H1 (cell line): Measurements from ENCODE around the gene GALNT13. TPM values are rescaled to one million over a fixed set of nuclear protein-coding genes. Genes with fewer than 3 reads are reported as not detected.

Experiments used
- CTCF ChIA-PET: fragments of 300-600 bp; sonication (Branson Sonifier 250); formaldehyde crosslinking; loops from one replicate; lab custom pipeline; 2021; ENCODE audit not compliant: partially characterized antibody; lab: Charles Lee
- POLR2A ChIA-PET: fragments of 300-600 bp; sonication (Branson Sonifier 250); formaldehyde crosslinking; loops from one replicate; lab custom pipeline; 2021; ENCODE audit warnings: inconsistent platforms; ENCODE audit not compliant: partially characterized antibody; lab: Charles Lee
- DNase-seq, 2 experiments: peaks; one replicate each; pipeline versions ENCODE4 v3.0.0 to v3.0.0-alpha.2; 2010 to 2022; ENCODE audit warnings: low spot score in 2 of 2, low read depth in 1 of 2, mixed read lengths in 1 of 2
- FAIRE-seq: peaks from 2 replicates; lab custom pipeline; 2011; peaks lifted over from hg19 to GRCh38; lab: Jason Lieb, UNC
- H2AFZ ChIP-seq: 2 replicates; pipeline ENCODE4 v1.8.1; 2012; ENCODE audit warnings: low read length, inconsistent platforms
- H2AK5ac ChIP-seq: 2 replicates; pipeline ENCODE4 v1.6.1; 2013; ENCODE audit warnings: low read depth, low read length
- H2BK120ac ChIP-seq: replicated peaks from 2 replicates; pipeline ENCODE3; 2013; ENCODE audit warnings: low read depth, low read length, inconsistent platforms
- H2BK12ac ChIP-seq: 2 replicates; pipeline ENCODE4 v1.6.1; 2013; ENCODE audit warnings: low read depth, low read length
- H2BK15ac ChIP-seq: 2 replicates; pipeline ENCODE4 v1.6.1; 2013; ENCODE audit warnings: low read length
- H2BK20ac ChIP-seq: 2 replicates; pipeline ENCODE4 v1.6.1; 2013; ENCODE audit warnings: low read length
- H2BK5ac ChIP-seq: 2 replicates; pipeline ENCODE4 v1.6.1; 2013; ENCODE audit warnings: low read depth, low read length
- H3K14ac ChIP-seq: 2 replicates; pipeline ENCODE4 v1.6.1; 2013; ENCODE audit warnings: inconsistent platforms; ENCODE audit not compliant: insufficient read length
- H3K18ac ChIP-seq: 2 replicates; pipeline ENCODE4 v1.6.1; 2013; ENCODE audit warnings: low read length; ENCODE audit errors: extremely low read depth
- H3K23ac ChIP-seq: 2 replicates; pipeline ENCODE4 v1.6.1; 2013; ENCODE audit warnings: inconsistent platforms; ENCODE audit not compliant: insufficient read length
- H3K23me2 ChIP-seq: 2 replicates; pipeline ENCODE4 v1.6.1; 2013; ENCODE audit warnings: low read depth, low read length
- H3K27ac ChIP-seq: 2 replicates; pipeline ENCODE4 v1.6.1; 2011; ENCODE audit warnings: low read depth, low read length, inconsistent platforms
- H3K27me3 ChIP-seq, 4 experiments: replicated peaks in 1 of 4; 1 replicate in 1 of 4; 2 replicates in 3 of 4; pipeline versions ENCODE4 v1.6.1 to v1.8.1; 2011 to 2013; ENCODE audit warnings: low read length in 3 of 4, mild to moderate bottlenecking in 3 of 4, inconsistent platforms in 2 of 4, mixed read lengths in 2 of 4, moderate library complexity in 1 of 4; ENCODE audit not compliant: control insufficient read depth in 3 of 4, insufficient read depth in 3 of 4; ENCODE audit errors: extremely low read depth in 1 of 4
- H3K36me3 ChIP-seq, 4 experiments: 2 replicates each; pipeline versions ENCODE4 v1.6.1 to v1.8.1; 2011 to 2013; ENCODE audit warnings: mild to moderate bottlenecking in 4 of 4, low read length in 3 of 4, moderate library complexity in 2 of 4, control low read depth in 1 of 4, inconsistent platforms in 1 of 4; ENCODE audit not compliant: insufficient read depth in 4 of 4, control insufficient read depth in 2 of 4
- H3K4ac ChIP-seq: replicated peaks from 2 replicates; pipeline ENCODE3; 2013; ENCODE audit warnings: low read length, low read depth, mixed read lengths, inconsistent platforms; ENCODE audit not compliant: insufficient read length
- H3K4me1 ChIP-seq, 4 experiments: replicated peaks in 1 of 4; 1 replicate in 1 of 4; 2 replicates in 3 of 4; pipeline versions ENCODE4 v1.6.1 to v1.8.1; 2011 to 2013; ENCODE audit warnings: low read length in 3 of 4, inconsistent platforms in 2 of 4, mixed read lengths in 1 of 4; ENCODE audit not compliant: insufficient read depth in 4 of 4, control insufficient read depth in 3 of 4
- H3K4me2 ChIP-seq, 2 experiments: 2 replicates each; pipeline versions ENCODE4 v1.6.1 to v1.8.1; 2011 to 2013; ENCODE audit warnings: low read depth in 2 of 2, low read length in 2 of 2, control low read depth in 1 of 2, inconsistent platforms in 1 of 2, mild to moderate bottlenecking in 1 of 2; ENCODE audit not compliant: insufficient read depth in 1 of 2
- H3K4me3 ChIP-seq, 4 experiments: fragments of 200-600, 300-600 bp in 1 of 4; sonication (generic), shearing (Covaris generic), sonication (Bioruptor Twin) in 1 of 4; 2 replicates each; pipeline versions ENCODE4 v1.5.1 to v1.8.1; 2011 to 2016; ENCODE audit warnings: low read length in 4 of 4, low read depth in 3 of 4, control low read depth in 2 of 4, inconsistent platforms in 2 of 4, mild to moderate bottlenecking in 2 of 4, mixed read lengths in 1 of 4, moderate library complexity in 1 of 4; ENCODE audit not compliant: insufficient read depth in 2 of 4; ENCODE audit errors: extremely low read depth in 1 of 4
- H3K56ac ChIP-seq: replicated peaks from 2 replicates; pipeline ENCODE3; 2013; ENCODE audit warnings: low read depth, mild to moderate bottlenecking, mixed read lengths, low read length, inconsistent platforms; ENCODE audit not compliant: insufficient read length
- H3K79me1 ChIP-seq: 2 replicates; pipeline ENCODE4 v1.6.1; 2013; ENCODE audit warnings: low read depth, low read length, control low read depth
- H3K79me2 ChIP-seq, 2 experiments: 2 replicates each; pipeline versions ENCODE4 v1.6.1 to v1.8.1; 2012 to 2013; ENCODE audit warnings: low read length in 2 of 2, mild to moderate bottlenecking in 2 of 2, inconsistent platforms in 1 of 2; ENCODE audit not compliant: insufficient read depth in 2 of 2, control insufficient read depth in 1 of 2
- H3K9ac ChIP-seq, 4 experiments: replicated peaks in 1 of 4; 1 replicate in 1 of 4; 2 replicates in 3 of 4; pipeline versions ENCODE4 v1.6.1 to v1.8.1; 2011 to 2013; ENCODE audit warnings: low read depth in 3 of 4, low read length in 3 of 4, control low read depth in 2 of 4, mild to moderate bottlenecking in 2 of 4, moderate library complexity in 2 of 4, inconsistent platforms in 1 of 4; ENCODE audit errors: extremely low read depth in 1 of 4
- H3K9me3 ChIP-seq, 2 experiments: 2 replicates each; pipeline versions ENCODE4 v1.6.1 to v1.8.1; 2012 to 2013; ENCODE audit warnings: mild to moderate bottlenecking in 2 of 2, moderate library complexity in 2 of 2, control low read depth in 1 of 2, inconsistent platforms in 1 of 2, low read depth in 1 of 2, low read length in 1 of 2, mixed read lengths in 1 of 2; ENCODE audit not compliant: insufficient read depth in 2 of 2
- H4K20me1 ChIP-seq, 2 experiments: replicated peaks in 1 of 2; 2 replicates each; pipeline versions ENCODE3 to v1.8.1; 2011 to 2013; ENCODE audit warnings: inconsistent platforms in 2 of 2, low read length in 2 of 2, mild to moderate bottlenecking in 1 of 2; ENCODE audit not compliant: insufficient read depth in 2 of 2, control insufficient read depth in 1 of 2
- H4K5ac ChIP-seq: 2 replicates; pipeline ENCODE4 v1.6.1; 2013; ENCODE audit warnings: low read length, low read depth, mixed read lengths, inconsistent platforms; ENCODE audit not compliant: insufficient read length
- H4K8ac ChIP-seq: 2 replicates; pipeline ENCODE4 v1.8.0; 2013; ENCODE audit warnings: mild to moderate bottlenecking, moderate library complexity, low read length, inconsistent platforms; ENCODE audit not compliant: insufficient read depth; ENCODE audit errors: extremely low read depth
- H4K91ac ChIP-seq: replicated peaks from 2 replicates; pipeline ENCODE3; 2013; ENCODE audit warnings: low read length, mixed read lengths, inconsistent platforms; ENCODE audit not compliant: insufficient read length
- CREB1 ChIP-seq: IDR thresholded peaks from 2 replicates; pipeline ENCODE4 v1.6.1; 2012; ENCODE audit warnings: inconsistent platforms
- EZH2 ChIP-seq: fragments of 200-600 bp; sonication (generic); IDR thresholded peaks from 2 replicates; pipeline ENCODE4 v1.7.1; 2012; ENCODE audit warnings: low read depth, mild to moderate bottlenecking, moderate library complexity, low read length, inconsistent platforms; ENCODE audit not compliant: severe bottlenecking
- FOSL1 ChIP-seq: IDR thresholded peaks from 2 replicates; pipeline ENCODE4 v1.6.1; 2011; ENCODE audit warnings: mild to moderate bottlenecking, low read depth, low read length, moderate library complexity; ENCODE audit not compliant: insufficient read depth
- GABPA ChIP-seq: IDR thresholded peaks from 2 replicates; pipeline ENCODE4 v1.6.1; 2011; ENCODE audit warnings: mild to moderate bottlenecking, low read length, moderate library complexity, borderline replicate concordance; ENCODE audit not compliant: insufficient read depth
- HDAC2 ChIP-seq, 2 experiments: fragments of 300-600 bp in 1 of 2; sonication (generic) in 1 of 2; IDR thresholded peaks; 2 replicates each; pipeline ENCODE4 v1.6.1; 2011 to 2012; ENCODE audit warnings: low read depth in 2 of 2, low read length in 2 of 2, mild to moderate bottlenecking in 2 of 2, moderate library complexity in 2 of 2, borderline replicate concordance in 1 of 2, inconsistent platforms in 1 of 2
- RNF2 ChIP-seq: fragments of 200-900, 300-1000 bp; sonication (generic); IDR thresholded peaks from 2 replicates; pipeline ENCODE4 v1.7.1; 2016; ENCODE audit warnings: borderline replicate concordance, low read depth, mild to moderate bottlenecking, antibody characterized with exemption, low read length; ENCODE audit not compliant: poor library complexity, severe bottlenecking; ENCODE audit errors: missing control alignments
- SIN3A ChIP-seq, 2 experiments: IDR thresholded peaks in 1 of 2; conservative IDR thresholded peaks in 1 of 2; 2 replicates each; pipeline ENCODE4 v1.6.1; 2011 to 2012; ENCODE audit warnings: low read length in 2 of 2, improper control_type of control experiment in 1 of 2, low read depth in 1 of 2, mild to moderate bottlenecking in 1 of 2
- SIRT6 ChIP-seq: IDR thresholded peaks from one replicate; pipeline ENCODE4 v1.7.1; 2012; ENCODE audit warnings: low read length, inconsistent platforms
- TBP ChIP-seq: IDR thresholded peaks from 2 replicates; pipeline ENCODE4 v1.6.1; 2011; ENCODE audit warnings: low read depth, low read length, improper control_type of control experiment
- TEAD4 ChIP-seq: IDR thresholded peaks from 2 replicates; pipeline ENCODE4 v1.6.1; 2012; ENCODE audit warnings: low read depth, low read length, inconsistent platforms, mixed read lengths
- WGBS, 2 experiments: shearing (Covaris generic) in 1 of 2; methylation state at CpG; one replicate each; pipeline versions ENCODE4 v1.1.6 to v1.1.7; 2013 to 2015; ENCODE audit warnings: low lambda C conversion rate in 2 of 2, mixed read lengths in 2 of 2, inconsistent platforms in 1 of 2, low coverage in 1 of 2, missing lambda C conversion rate in 1 of 2; ENCODE audit not compliant: insufficient replicate concordance in 2 of 2, insufficient coverage in 1 of 2, insufficient read length in 1 of 2; ENCODE audit errors: extremely low coverage in 1 of 2, missing lambda C conversion rate in 1 of 2; 5-methylcytosine and 5-hydroxymethylcytosine counted together
- polyA plus RNA-seq, 7 experiments: library from polyadenylated mRNA; depleted of rRNA in 3 of 7; stranded (reverse) in 5 of 7; unstranded in 2 of 7; fragments of >200 nt in 5 of 7; fragments of 200-250 nt in 2 of 7; gene quantifications; 1 replicate in 5 of 7; 2 replicates in 1 of 7; 4 replicates in 1 of 7; pipeline versions ENCODE4 v1.2.1 to v1.2.3, GENCODE V29; 2011 to 2013; ENCODE audit warnings: missing spikeins in 2 of 7, mixed read lengths in 2 of 7
- total RNA-seq: library from RNA; stranded (reverse); fragmentation: NEBNext Ultra II Directional; extraction: Animal tissue kit (Norgen Biotek cat#: 25700); gene quantifications from 2 replicates; pipeline ENCODE4 v1.2.1, GENCODE V29; 2021
- TF ChIP-seq, protein P1 (sequence below): IDR thresholded peaks from 2 replicates; pipeline ENCODE4 v1.6.1; 2012; ENCODE audit warnings: low read length, inconsistent platforms

The GALNT13 gene
- total and polyA plus RNA-seq, 2 of the 8 experiments (the other 6 are each of a cell fraction or from before 2014, with no cell fraction given): 3.2 to 9.6 TPM

DNA sequence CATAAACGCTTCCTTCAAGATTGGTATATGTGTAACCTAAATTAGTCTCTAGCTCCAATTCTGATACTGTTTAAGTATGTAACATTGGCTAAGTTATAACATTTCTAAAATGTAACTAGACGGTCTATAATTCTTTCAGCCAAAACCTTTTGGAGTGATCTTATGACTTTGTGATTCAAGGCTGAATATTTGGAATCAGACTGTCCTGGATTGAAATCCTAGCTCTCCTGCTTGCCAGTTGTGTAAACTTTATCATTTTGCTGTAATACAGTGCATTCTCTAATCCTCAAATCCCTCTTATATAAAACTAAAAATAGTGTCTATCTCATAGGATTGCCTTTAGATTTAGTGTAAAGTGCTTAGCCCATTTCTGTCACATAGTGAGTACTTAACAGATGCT, 489.6 kb downstream of the GALNT13 start:
- Histone ChIP-seq H4K5ac (no peak overlapping the region), H3K56ac (no peak overlapping the region), H3K9ac (no peak overlapping the region), H3K4ac (no peak overlapping the region), H3K18ac (no peak overlapping the region), H4K8ac (no peak overlapping the region), H2BK15ac (no peak overlapping the region), H4K20me1 (no peaks in the 10 kb centered on the region), H3K27me3 (no peaks in the 10 kb centered on the region), H2BK120ac (no peak overlapping the region), H3K4me3 (no peak overlapping the region), H4K91ac (no peak overlapping the region), H3K79me2 (no peaks in the 10 kb centered on the region), H3K4me2 (no peak overlapping the region), H3K27ac (no peak overlapping the region), H3K23me2 (no peaks in the 10 kb centered on the region; the same call in 1 of the 2 replicates), H2BK20ac (no peak overlapping the region), H3K23ac (no peak overlapping the region), H2AFZ (no peak overlapping the region), H2AK5ac (no peak overlapping the region), H3K9me3 (no peaks in the 10 kb centered on the region), H2BK12ac (no peak overlapping the region), H3K36me3 (no peaks in the 10 kb centered on the region), H2BK5ac (no peak overlapping the region), H3K14ac (no peak overlapping the region), H3K4me1 (no peaks in the 10 kb centered on the region), H3K79me1 (no peaks in the 10 kb centered on the region)
- FAIRE-seq (no peak), DNase-seq (no peak)
- POLR2A ChIA-PET: no interaction called here
- 98% methylated on average over 2 of the region's 2 CpGs; no CpG with 5 or more reads in 1 of the 2 experiments for WGBS, 2 experiments
- CTCF ChIA-PET: interaction anchor here (0.6 to 1.9 kb wide), 2 partner anchors 14 to 343 kb away, joined by 3 read pairs; no protein-coding TSS in a partner anchor
- no peak for TF ChIP-seq HDAC2 (IDR thresholded peaks at IDR 0.05; ENCODE audit: borderline replicate concordance in 1 of 2, low read depth in 2 of 2, low read length in 2 of 2)
- no peak for TF ChIP-seq TEAD4
- TF ChIP-seq RNF2: no peak
- TF ChIP-seq EZH2: no peak
- TF ChIP-seq, protein P1, sequence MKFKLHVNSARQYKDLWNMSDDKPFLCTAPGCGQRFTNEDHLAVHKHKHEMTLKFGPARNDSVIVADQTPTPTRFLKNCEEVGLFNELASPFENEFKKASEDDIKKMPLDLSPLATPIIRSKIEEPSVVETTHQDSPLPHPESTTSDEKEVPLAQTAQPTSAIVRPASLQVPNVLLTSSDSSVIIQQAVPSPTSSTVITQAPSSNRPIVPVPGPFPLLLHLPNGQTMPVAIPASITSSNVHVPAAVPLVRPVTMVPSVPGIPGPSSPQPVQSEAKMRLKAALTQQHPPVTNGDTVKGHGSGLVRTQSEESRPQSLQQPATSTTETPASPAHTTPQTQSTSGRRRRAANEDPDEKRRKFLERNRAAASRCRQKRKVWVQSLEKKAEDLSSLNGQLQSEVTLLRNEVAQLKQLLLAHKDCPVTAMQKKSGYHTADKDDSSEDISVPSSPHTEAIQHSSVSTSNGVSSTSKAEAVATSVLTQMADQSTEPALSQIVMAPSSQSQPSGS: no peak
- TF ChIP-seq SIRT6: no peak
- TF ChIP-seq FOSL1: no peak
- no peak for TF ChIP-seq SIN3A (conservative IDR thresholded peaks at IDR 0.05 in 1 of 2, IDR thresholded peaks at IDR 0.05 in 1 of 2; ENCODE audit: low read depth in 1 of 2, low read length in 2 of 2)
- no peak for TF ChIP-seq TBP
- no peak for TF ChIP-seq CREB1
- TF ChIP-seq GABPA: no peak
